BE2C (cell line): ENCODE measurements around the gene CHCHD4.

Experiments
- DNase-seq: peaks from one replicate; pipeline ENCODE4 v3.0.0-alpha.2; 2020
- H3K27me3 ChIP-seq: fragments of 250-450 bp; sonication (Bioruptor Pico); 2 replicates; pipeline ENCODE4 v1.5.1; 2020; ENCODE audit warnings: mild to moderate bottlenecking
- H3K36me3 ChIP-seq: fragments of 250-450 bp; sonication (Bioruptor Pico); 2 replicates; pipeline ENCODE4 v1.5.1; 2020; ENCODE audit warnings: mild to moderate bottlenecking
- H3K4me1 ChIP-seq: fragments of 250-450 bp; sonication (Bioruptor Pico); 2 replicates; pipeline ENCODE4 v1.5.1; 2020
- H3K4me3 ChIP-seq: 2 replicates; pipeline ENCODE4 v1.5.1; 2011; ENCODE audit warnings: low read depth, low read length
- H3K9me3 ChIP-seq: fragments of 250-450 bp; sonication (Bioruptor Pico); 2 replicates; pipeline ENCODE4 v1.5.1; 2020
- TF ChIP-seq, protein P1 (sequence below): IDR thresholded peaks from 2 replicates; pipeline ENCODE4 v1.5.1; 2012; ENCODE audit warnings: mild to moderate bottlenecking, low read depth, low read length

The CHCHD4 gene

DNA sequence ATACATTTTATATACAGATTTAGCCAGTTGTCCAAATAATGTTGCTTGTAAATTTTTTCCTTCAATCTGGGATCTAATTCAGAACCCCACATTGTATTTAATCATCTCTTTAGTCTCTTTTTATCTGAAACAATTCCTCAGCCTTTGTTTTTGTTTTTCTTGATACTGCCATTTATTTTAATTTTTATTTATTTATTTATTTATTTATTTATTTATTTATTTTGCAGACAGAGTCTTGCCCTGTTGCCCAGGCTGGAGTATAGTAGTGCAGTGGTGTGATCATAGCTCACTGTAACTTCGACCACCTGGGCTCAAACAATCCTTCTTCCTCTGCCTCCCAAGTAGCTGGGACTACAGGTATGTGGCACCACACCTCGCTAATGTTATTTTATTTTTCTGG lies 61.5 kb downstream of the CHCHD4 start:
- Histone ChIP-seq H3K9me3 (no peaks in the 10 kb centered on the region), H3K36me3 (no peaks in the 10 kb centered on the region), H3K4me1 (no peaks in the 10 kb centered on the region), H3K4me3 (no peak overlapping the region), H3K27me3 (no peaks in the 10 kb centered on the region)
- TF ChIP-seq, protein P1, sequence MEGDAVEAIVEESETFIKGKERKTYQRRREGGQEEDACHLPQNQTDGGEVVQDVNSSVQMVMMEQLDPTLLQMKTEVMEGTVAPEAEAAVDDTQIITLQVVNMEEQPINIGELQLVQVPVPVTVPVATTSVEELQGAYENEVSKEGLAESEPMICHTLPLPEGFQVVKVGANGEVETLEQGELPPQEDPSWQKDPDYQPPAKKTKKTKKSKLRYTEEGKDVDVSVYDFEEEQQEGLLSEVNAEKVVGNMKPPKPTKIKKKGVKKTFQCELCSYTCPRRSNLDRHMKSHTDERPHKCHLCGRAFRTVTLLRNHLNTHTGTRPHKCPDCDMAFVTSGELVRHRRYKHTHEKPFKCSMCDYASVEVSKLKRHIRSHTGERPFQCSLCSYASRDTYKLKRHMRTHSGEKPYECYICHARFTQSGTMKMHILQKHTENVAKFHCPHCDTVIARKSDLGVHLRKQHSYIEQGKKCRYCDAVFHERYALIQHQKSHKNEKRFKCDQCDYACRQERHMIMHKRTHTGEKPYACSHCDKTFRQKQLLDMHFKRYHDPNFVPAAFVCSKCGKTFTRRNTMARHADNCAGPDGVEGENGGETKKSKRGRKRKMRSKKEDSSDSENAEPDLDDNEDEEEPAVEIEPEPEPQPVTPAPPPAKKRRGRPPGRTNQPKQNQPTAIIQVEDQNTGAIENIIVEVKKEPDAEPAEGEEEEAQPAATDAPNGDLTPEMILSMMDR, result no peak
- DNase-seq, result no peak
